Measurements from ENCODE around the gene CORO7.
A peak's percentile ranks its signal among the peaks of the same experiment; 100 is the strongest.

The CORO7 gene

DNA sequence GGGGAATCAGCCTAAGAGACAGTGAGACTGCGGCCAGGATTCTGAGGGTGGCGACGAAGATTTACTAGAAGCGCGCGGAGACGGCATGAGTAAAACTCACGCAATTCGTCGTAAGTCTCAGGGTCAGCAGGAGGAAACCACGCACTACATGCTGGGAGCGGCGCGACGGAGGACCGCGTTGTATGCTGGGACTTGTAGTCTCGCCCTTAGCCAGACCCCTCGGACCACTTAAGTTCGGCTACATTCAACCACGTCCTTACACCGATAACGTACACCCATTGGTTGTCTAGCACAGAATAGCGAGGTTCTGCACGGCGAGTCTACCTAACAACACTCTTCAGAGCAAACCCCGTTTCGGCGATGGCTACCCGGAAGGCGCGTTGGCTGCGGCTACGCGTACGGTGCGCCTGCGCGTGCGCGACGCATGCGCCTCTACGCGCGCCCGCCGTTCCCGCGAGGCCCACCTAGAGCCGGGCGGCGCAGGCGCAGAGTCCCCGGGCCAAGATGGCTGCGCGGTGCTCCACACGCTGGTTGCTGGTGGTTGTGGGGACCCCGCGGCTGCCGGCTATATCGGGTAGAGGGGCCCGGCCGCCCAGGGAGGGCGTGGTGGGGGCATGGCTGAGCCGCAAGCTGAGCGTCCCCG lies 9.1 kb upstream of the CORO7 start, which contains the start of gene DNAJA3:
DNAJA3 (plus strand) TSS at position 491 of the 643 bp plus-strand sequence; CDS start at position 505, 14 bp downstream.
- peak; percentile 96 for DNase-seq

DNA sequence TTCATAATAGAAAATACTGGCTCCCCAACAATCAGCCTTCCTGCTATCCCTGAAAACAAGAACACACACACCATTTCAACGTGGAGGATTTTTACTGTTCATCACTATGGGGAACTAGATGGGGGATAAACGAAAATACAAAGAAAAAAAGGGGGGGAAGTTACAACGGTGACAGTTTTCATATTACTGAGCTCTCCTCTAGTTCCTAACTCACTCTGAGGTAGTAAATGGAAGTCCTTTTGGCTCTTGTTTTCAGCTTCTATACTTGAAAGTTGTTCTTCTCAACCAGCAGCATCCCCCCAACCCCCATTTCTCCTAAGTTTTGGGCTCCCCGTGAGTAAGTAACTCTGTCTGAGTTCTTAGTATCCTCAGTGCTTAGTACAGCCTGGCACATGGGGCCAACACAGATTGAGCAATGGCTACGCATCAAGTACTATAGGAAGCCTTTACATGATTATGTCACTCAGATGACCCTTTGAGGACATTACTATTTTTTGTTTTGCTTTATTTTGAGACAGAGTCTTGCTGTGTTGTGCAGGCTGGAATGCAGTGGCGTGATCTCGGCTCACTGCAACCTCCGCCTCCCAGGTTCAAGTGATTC lies 4.2 kb upstream of the CORO7 start:
- DNase-seq: no peak

DNA sequence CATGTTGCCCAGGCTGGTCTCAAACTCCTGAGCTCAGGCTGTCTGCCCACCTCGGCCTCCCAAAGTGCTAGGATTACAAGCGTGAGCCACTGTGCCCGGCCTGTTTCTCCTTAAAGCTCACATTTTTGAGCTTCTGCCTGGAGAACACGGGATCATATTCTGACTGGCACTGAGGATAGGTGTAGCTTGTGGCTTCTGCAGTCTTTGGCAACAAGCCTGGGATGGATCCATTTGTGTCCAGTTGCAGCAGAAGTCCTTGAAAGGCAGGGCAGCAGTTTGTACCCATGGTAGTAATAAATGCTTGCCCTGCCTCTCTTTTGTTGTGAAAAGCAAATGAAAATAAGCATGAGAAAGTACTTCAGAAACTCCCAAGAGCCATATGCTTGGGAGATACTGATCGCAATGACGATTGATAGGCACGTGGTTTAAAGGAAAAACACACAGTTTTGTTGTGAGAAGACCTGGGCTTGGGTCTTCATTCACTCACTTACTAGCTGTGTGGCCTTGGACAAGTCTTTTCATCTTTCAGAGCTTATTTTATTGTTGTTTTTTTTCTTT lies 3.1 kb upstream of the CORO7 start:
- DNase-seq: no peak

DNA sequence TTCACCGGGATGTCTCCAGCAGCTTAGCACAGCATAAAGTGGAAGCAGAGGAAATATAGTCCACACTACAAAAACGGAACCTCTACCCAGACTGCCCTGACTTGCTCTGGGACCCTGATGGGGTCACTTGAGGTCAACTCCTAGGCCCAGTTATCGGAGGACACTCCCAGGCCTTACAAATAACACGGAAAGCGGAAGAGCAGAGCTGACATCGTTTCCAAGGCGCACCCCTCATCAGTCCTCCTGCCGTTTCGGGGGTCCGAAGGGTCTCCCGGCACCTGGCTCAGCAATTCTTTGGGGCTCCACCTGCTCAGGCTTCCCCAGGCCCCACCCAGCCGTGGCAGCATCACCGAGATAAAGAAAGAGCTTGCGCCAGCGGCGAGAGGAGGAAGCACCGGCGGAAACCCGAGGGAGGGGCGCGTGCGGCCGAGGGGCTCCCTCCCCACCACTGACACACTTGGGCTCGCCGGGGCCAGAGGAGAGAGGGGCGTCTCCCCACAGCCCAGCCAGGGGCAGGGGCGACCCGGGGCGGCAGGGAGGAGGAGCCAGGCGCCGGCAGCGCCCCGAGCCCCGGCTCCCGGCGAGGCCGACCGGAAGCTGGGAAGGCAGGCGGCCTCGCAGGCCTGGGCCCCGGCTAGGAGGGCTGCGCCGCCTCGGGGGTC lies 727 bp downstream of the CORO7 start:
- DNase-seq: no peak

DNA sequence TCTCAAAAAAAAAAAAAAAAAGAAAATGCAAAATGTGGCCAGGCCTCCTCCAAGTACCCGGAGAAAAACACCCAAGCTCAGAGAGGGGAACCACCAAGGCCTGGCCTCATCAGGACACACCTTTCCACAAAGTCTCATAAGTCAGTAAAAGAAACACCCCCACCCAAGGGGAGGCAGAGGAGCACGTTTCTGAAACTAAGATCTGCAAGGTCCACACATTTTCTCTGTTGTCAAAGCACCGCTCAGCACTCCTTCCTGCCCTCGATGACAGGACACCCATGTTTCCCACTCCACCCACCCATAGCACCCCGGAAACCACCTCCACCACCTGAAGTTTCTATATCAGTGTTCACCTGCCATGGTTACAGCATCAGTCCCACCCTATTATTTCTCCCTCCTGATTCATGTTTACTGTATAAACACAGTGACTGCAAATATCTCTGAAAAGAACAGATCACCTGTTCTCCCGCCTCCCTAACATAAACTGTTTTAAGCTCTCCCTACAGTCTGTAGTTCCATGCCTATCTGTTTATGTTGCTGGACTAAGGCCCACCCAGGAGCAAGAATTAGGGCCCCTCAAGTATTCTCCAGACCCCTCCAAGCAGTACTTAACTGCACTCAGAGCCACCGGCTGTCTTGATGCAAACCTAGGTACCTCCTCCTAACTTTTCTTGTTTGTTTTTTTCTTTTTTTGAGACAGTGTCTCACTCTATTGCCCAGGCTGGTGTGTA lies 2.0 kb downstream of the CORO7 start:
- DNase-seq: no peak

DNA sequence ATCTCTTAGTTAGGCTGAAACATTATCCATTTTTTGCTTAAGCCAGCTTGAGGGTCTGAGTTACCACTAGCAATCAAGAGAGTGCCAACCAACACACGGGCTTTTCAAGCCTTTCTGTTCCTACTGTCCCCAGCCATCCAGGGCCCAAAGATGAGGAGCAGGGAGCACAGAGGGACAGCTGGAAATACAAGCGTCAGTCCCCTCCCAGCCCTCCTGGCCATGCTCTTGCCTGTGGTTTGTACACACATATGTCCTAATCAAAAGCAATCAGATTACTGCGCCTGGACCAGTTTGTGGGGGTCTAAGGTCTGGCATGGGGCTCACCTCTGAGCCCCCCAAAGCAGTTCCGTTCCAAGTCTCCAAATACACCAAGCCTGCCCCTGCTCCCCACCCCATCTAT lies 3.5 kb downstream of the CORO7 start:
- DNase-seq: no peak

DNA sequence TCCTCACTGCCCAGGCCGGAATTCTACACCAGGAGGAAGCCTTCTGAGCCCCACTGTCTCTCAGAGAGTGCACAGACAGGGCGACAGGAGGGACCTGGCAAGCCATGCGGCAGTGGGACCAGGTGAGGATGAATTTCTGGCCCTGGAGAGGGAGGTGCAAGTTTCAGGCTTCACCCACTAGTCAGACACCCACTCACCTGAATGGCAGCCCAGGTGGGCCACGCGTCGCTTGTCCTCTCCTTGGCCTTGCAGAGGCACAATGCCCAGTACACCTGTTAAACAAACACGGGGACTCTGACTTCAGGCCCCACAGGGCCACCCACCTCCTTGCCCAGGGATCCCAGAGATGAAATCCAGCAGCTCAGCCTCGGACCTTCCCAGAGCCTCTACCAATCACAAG lies 4.2 kb downstream of the CORO7 start:
- no peak for DNase-seq

DNA sequence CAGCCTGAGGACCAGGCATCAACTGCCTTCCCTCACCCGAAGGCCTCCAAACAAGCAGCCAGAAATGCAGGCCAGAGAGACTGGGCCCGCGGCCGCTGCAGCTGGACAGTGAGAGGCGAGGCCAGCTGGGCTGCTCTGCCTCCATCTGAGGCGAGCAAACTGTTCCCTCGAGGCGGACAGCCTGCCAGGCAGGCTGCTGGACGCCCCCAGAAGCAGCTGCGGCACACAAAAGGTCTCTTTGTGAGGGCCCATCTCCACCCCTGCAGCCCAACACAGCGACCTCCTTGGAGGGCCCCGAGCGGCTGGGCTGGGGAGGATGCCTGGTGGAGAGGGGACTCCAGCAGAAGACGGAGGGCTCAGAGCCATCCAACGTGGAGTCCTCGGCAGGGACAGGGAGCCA lies 4.7 kb downstream of the CORO7 start:
- DNase-seq: no peak

DNA sequence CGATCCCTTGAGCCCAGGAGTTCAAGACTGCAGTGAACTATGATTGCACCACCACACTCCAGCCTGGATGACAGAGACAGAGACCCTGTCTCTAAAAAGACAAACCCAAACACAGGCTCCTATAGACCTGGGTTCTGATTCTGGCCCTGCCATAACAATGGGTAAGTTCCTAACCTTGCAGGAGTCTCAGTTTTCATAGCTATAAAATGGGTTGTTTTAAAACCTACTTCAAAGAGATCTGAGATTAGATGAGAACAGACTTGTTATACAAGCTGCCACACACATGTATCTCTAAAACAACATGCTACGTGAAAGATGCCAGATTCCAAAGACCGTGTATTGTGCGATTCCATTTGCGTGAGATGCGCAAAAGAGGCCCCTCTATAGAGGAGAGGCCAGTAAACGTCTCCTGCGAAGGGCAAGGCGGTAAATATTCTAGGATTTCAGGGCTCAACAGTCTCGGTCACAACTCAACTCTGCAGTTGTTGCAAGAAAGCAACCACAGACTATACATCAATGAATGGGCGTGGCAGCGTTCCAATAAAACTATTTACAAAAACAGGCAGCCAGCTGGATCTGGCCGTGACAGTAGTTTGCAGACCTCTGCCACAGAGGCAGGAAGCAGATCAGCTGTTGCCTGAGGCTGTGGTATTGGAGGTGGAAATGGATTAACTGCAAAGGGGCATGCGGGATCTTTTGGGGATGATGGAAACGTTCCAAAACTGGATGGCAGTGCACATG lies 5.9 kb downstream of the CORO7 start:
- DNase-seq: peak; percentile 91

DNA sequence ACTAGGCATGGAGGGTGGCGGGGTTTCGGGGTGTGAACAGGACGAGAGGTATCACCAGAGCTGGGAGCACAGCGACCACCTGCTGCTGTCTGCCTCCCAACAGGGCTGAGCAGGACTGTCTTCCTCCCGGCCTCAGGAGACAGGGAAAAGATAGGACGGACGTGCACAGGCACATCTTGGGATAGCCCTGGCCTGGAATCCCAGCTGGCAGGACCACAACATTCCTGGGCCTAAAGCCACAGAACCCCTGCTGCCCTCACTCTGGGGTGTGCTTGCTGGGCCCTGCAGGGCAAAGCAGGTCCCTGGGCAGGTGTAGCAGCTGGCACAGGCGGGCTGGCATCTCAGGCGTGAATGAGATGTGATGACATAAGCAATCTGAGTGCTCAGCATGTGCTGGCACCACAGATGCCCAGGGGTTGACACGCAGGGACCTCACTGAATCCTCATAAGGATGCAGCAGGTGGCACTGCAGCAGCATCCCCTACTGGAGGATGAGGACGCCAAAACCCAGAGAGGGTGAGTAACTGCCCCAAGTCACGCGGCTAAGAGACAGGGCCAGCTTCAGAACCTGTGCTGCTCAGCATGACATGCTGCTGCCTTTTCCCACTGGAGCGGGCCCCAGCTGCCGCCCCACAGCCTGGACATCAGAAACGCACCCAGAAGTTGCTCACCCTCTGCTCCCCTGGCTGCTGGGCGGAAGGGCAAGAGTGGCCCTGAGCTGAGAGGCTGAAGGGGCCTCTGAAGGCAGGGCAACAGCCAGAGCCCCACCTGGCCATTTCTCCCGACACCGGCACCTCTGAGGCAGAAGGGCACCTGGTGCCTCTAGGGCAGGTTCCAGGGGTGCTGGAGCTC lies 7.1 kb downstream of the CORO7 start:
- DNase-seq: no peak

DNA sequence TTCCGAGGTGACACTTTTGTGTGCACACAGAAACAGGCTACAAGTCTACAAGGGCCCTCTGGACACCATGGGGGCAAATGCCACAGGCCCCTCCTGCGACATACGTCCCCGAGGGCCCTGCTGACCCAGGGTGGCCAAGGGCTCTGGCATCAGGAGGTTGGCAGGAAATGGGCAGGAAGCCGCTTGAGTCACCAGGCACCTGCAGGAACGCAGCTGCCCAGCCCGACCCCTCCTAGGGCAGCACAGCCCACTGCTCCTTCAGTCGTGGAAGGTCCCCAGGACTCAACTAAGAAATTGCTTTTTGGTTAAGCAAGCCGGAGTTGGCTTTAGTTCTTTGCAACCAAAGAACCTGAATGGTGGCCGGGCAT lies 8.1 kb downstream of the CORO7 start:
- no peak for DNase-seq

DNA sequence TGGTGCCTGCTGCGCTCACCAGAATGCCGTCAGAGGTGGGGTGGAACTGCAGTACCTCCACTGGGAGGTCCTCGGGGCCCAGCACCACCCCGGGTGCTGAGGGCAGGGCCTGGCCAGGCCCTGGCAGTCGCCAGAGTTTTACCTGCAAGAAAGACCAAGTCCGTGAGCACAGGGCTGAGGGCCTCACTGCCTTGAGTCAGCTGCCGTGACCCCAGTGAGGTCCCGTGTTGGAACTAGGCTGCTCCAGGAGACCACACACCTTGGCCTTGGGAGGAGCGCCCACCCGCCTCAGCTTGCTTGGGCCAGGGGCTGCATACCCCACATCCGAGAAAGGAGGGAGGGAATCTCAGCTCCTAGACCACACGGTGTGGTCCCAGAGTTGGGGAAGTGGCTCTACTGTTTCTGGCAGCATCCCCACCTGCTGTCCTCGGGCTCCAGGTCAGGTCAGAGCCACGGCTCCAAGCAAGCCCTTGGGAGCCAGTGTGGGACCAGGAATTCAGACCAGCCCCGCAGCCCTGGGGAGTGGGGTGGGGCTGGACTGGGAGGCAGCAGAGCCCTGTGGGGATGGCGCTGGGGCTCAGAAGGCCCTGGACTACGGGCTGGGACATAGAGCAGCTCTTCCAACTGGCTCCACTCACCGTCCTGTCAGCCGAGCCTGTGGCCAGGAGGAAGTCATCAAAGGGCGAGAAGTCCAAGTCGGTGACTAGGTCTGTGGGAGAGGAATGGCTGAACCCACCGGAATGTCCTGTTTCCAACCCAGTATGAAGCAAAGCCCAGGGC lies 8.7 kb downstream of the CORO7 start:
- DNase-seq: no peak

DNA sequence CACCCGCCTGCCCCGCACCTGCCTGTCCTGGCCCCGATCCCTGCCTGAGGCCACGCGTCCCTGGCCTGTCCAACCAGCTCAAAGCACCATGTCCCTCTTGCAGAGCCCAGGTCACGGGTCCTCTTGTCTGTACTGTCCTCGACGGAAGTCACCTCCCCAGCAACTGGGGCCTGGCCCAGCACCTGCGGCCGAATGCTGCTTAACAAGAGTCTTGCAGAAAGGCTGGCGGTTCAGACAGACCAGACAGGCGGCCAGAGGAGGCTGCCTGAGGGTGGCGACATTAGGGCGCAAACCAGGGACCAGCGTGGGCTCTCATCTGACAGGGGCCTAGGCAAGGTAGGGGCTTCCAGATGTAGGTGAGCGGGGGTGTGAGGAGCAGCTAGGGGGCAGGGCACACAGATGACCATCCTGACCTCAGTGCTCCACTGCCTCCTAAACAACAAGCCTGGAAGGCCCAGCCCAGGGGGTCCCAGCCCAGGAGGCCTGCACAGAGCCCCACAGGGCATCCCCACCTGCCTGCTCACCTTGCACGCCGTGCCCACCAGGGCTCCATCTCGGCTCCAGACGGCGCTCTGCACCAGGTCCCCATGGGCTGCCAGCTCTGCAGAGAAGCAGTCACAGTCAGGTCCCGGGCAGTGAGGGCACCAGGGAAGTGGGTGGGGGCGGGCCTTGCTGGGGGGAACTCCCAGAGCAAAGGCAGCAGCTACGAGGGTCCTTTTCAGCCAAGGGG lies 11.3 kb downstream of the CORO7 start:
- no peak for DNase-seq

DNA sequence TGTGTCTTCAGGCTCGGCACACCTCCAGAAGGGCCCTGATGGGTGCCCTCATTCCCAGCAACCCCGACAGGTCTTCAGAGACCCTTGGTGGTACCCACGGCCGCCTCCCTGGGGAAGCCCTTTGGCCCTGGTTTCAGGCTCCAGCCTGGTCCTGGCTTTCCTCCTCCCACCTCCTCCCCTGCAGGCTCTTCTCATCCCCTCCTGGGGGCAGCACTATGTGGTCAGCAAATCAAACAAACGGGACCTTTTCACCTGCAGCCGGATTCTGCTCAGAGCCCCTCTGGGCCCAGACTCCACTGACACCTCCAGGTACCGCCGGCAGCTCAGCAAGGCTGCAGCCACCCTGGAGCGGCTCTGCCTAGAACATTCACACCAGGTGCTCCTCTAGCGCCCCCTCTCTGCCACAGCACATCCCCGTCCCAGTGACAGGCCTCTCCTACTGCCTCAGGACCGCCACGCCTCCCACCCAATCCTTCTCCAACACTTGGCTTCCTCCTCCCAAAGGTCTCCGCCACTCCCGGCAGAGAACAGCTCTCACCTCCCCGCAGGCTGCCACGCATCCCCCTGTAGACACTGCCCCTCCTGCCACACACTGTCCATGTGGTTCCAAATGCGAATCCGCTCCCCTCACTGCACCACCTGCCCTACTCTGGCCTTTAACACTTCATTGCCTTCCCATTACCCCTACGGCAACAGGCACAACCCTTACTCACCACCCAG lies 12.0 kb downstream of the CORO7 start:
- DNase-seq: no peak

DNA sequence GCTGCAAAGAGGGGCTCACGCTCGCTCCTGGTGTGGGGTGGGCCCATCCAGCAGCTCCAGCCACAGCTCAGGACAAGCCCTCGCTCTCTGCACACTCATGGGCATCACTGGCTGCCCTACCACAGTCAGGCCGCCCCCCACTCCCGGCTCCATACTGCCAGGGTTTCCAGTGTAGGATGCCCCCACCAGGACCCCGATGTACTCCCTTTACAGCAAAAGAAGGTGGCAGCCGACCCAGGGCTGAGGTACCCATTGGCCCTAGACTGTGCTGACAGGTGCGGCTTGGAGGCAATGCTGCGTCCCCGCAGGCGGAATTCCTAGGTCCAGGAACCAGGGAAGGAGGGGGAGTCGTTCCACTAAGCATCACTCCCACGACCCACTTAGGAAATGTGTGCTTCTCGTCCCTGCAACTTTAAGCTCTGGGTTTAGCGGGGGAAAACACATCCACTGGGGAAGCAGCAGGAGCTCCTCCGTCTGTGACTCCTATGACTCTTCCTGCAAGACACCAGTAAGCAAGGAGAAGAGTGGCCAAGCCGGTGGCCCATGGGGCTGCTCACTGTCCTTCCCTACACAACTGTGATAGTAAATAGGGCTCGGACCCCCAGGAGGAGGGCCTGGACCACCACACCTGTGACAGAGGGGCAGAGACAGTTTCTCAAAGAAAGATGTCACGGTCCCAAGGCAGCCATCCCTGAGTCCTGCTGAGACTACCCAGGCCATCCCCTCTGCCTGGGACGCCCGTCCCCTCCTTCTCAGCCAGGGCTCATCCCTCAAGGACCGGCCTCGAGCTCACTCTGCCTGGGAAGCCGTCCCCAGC lies 13.1 kb downstream of the CORO7 start:
- no peak for DNase-seq

DNA sequence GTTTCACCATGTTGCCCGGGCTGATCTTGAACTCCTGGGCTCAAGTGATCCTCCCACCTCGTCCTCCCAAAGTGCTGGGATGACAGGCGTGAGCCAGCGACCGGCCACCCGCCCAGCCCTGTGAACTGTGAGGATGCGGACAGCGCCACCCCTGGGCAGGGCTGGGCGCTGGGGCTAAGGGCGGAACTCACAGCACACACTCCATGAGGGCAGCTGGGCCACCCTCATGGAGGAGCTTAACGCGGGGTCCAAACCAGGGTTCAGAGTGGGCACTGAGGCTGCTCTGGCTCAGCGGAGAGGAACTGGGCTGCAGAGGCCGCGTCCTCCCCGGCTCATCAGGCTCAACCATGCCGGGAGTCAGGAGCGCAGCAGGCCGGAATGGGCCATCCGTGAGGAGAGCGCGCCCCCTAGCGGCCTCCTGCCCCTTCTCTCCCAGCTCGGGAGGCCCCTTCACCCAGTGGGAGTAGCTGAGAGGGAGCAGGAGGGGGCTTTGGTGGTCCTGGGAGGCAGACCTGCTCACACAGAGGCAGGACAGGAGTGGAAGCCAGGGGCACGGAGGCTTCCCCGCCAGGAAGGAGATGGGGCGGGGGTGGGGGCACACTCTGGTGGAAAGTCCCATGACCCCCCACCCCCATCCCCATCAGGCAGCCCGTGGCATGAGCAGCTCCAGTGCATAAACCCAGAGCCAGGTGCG lies 13.8 kb downstream of the CORO7 start:
- DNase-seq: peak; percentile 71

DNA sequence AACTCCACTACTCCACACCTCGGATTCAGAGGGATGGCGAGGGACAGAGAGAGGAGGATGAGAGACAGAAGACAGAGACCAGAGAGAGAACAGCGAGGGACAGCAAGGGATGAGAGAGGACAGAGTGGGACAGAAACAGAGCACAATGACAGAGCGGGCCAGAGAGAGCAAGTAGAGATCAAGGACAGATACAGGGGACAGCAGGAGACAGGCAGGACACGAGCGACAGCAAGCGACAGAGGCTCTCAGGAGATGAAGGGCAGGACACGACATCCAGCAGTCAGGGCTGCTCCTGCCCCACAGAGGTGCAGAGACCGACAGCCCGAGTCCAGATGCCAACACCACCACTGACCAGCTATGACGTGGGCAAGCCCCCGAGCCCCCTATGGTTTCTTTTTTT lies 14.9 kb downstream of the CORO7 start:
- no peak for DNase-seq

DNA sequence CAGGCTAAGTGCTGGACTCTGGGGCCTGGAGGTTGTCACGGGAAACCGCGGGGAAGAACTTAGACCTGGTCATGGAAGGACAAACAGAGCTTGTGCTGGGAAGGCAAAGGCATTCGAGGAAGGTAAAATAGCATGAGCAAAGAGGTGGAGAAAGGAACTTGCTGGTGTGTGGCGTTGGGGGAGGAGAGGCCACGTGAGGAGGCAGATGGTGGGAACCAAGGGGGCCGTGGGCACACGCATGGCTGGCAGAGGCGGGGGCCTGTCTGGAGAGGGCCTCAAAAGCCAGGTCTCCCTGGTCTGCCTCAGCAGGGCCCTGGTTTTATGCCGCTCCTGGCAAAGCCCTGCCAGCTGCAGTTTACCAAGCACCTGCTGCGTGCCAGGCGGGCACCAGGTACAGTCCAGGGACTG lies 15.3 kb downstream of the CORO7 start:
- no peak for DNase-seq

Measured in fibroblast of upper back skin (primary cell).